ENCODE results near the gene SLC25A27.
A peak's percentile ranks its signal among the peaks of the same experiment; 100 is the strongest.

SLC25A27 gene

GRCh38 chr6:46652603-46653438, at the start of gene SLC25A27, which contains the start of gene CYP39A1:
Gene SLC25A27, plus strand, starts transcription at chr6:46652975. Its CDS starts 218 bp downstream, at chr6:46653193.
Gene CYP39A1, minus strand, starts transcription at chr6:46652818. Its CDS starts 236 bp downstream, at chr6:46652582.
- Mint-ChIP-seq H3K36me3 (no peaks in the 10 kb centered on the region), H3K27me3 (peaks cover 28% of the 10 kb centered on the region), H3K4me3 (peak within 1 kb of the TSS; percentile 68), H3K27ac (no peak within 1 kb of the TSS), H3K9me3 (no peaks in the 10 kb centered on the region), H3K4me1 (peaks cover 15% of the 10 kb centered on the region)
- peak; percentile 89 for DNase-seq
- CTCF ChIA-PET = no interaction called here

- H3K27me3 Mint-ChIP-seq = peaks cover 4% of the 10 kb centered on the region
- H3K4me3 Mint-ChIP-seq = no peak overlapping the region
- no peak overlapping the region for H3K27ac Mint-ChIP-seq
- no peaks in the 10 kb centered on the region for H3K4me1 Mint-ChIP-seq
- CTCF ChIA-PET = no interaction called here
- H3K36me3 Mint-ChIP-seq = no peaks in the 10 kb centered on the region
- no peak for DNase-seq
- H3K9me3 Mint-ChIP-seq = no peaks in the 10 kb centered on the region
These were observed 47.5 kb upstream of the SLC25A27 start for GRCh38 chr6:46605091-46605797.

GRCh38 chr6:46606338-46606737, 46.4 kb upstream of the SLC25A27 start:
- no peak overlapping the region for H3K27ac Mint-ChIP-seq
- no peaks in the 10 kb centered on the region for H3K36me3 Mint-ChIP-seq
- peaks cover 4% of the 10 kb centered on the region for H3K27me3 Mint-ChIP-seq
- CTCF ChIA-PET = no interaction called here
- H3K9me3 Mint-ChIP-seq = no peaks in the 10 kb centered on the region
- no peak for DNase-seq
- no peaks in the 10 kb centered on the region for H3K4me1 Mint-ChIP-seq
- no peak overlapping the region for H3K4me3 Mint-ChIP-seq

GRCh38 chr6:46610862-46611553, 41.8 kb upstream of the SLC25A27 start:
- DNase-seq = no peak
- CTCF ChIA-PET = no interaction called here
- H3K27me3 Mint-ChIP-seq = peaks cover 3% of the 10 kb centered on the region
- H3K27ac Mint-ChIP-seq = no peak overlapping the region
- no peaks in the 10 kb centered on the region for H3K36me3 Mint-ChIP-seq
- H3K4me3 Mint-ChIP-seq = no peak overlapping the region
- no peaks in the 10 kb centered on the region for H3K9me3 Mint-ChIP-seq
- H3K4me1 Mint-ChIP-seq = no peaks in the 10 kb centered on the region

- Mint-ChIP-seq H3K4me1 (no peaks in the 10 kb centered on the region), H3K27ac (no peak overlapping the region), H3K36me3 (no peaks in the 10 kb centered on the region), H3K9me3 (no peaks in the 10 kb centered on the region), H3K27me3 (peaks cover 7% of the 10 kb centered on the region), H3K4me3 (no peak overlapping the region)
- CTCF ChIA-PET = no interaction called here
- no peak for DNase-seq
These were observed 40.1 kb upstream of the SLC25A27 start for GRCh38 chr6:46612645-46613044.

GRCh38 chr6:46618726-46619125, 34.0 kb upstream of the SLC25A27 start:
- H3K36me3 Mint-ChIP-seq = no peaks in the 10 kb centered on the region
- no peaks in the 10 kb centered on the region for H3K4me1 Mint-ChIP-seq
- H3K9me3 Mint-ChIP-seq = no peaks in the 10 kb centered on the region
- no peak overlapping the region for H3K4me3 Mint-ChIP-seq
- H3K27me3 Mint-ChIP-seq = peaks cover 11% of the 10 kb centered on the region
- DNase-seq = no peak
- CTCF ChIA-PET = no interaction called here
- no peak overlapping the region for H3K27ac Mint-ChIP-seq

- no peak overlapping the region for H3K4me3 Mint-ChIP-seq
- H3K9me3 Mint-ChIP-seq = no peaks in the 10 kb centered on the region
- H3K27me3 Mint-ChIP-seq = peaks cover 3% of the 10 kb centered on the region
- no peaks in the 10 kb centered on the region for H3K36me3 Mint-ChIP-seq
- no peak for DNase-seq
- H3K4me1 Mint-ChIP-seq = peaks cover 5% of the 10 kb centered on the region
- CTCF ChIA-PET = no interaction called here
- H3K27ac Mint-ChIP-seq = no peak overlapping the region
These were observed 26.4 kb upstream of the SLC25A27 start for GRCh38 chr6:46626228-46626909.

GRCh38 chr6:46626976-46627375, 25.8 kb upstream of the SLC25A27 start:
- CTCF ChIA-PET = no interaction called here
- no peaks in the 10 kb centered on the region for H3K36me3 Mint-ChIP-seq
- H3K4me3 Mint-ChIP-seq = no peak overlapping the region
- peaks cover 5% of the 10 kb centered on the region for H3K4me1 Mint-ChIP-seq
- peaks cover 3% of the 10 kb centered on the region for H3K27me3 Mint-ChIP-seq
- no peak for DNase-seq
- H3K9me3 Mint-ChIP-seq = no peaks in the 10 kb centered on the region
- H3K27ac Mint-ChIP-seq = no peak overlapping the region

GRCh38 chr6:46628498-46628897, 24.3 kb upstream of the SLC25A27 start:
- peaks cover 3% of the 10 kb centered on the region for H3K27me3 Mint-ChIP-seq
- H3K9me3 Mint-ChIP-seq = no peaks in the 10 kb centered on the region
- H3K4me1 Mint-ChIP-seq = peaks cover 5% of the 10 kb centered on the region
- H3K27ac Mint-ChIP-seq = no peak overlapping the region
- no peak overlapping the region for H3K4me3 Mint-ChIP-seq
- CTCF ChIA-PET = no interaction called here
- no peaks in the 10 kb centered on the region for H3K36me3 Mint-ChIP-seq
- no peak for DNase-seq

- no peak overlapping the region for H3K27ac Mint-ChIP-seq
- CTCF ChIA-PET = no interaction called here
- H3K4me1 Mint-ChIP-seq = peaks cover 5% of the 10 kb centered on the region
- no peak for DNase-seq
- no peaks in the 10 kb centered on the region for H3K9me3 Mint-ChIP-seq
- no peak overlapping the region for H3K4me3 Mint-ChIP-seq
- H3K27me3 Mint-ChIP-seq = peaks cover 2% of the 10 kb centered on the region
- H3K36me3 Mint-ChIP-seq = no peaks in the 10 kb centered on the region
These were observed 23.8 kb upstream of the SLC25A27 start for GRCh38 chr6:46628976-46629375.

GRCh38 chr6:46629691-46630090, 23.1 kb upstream of the SLC25A27 start:
- Mint-ChIP-seq H3K27me3 (no peaks in the 10 kb centered on the region), H3K4me3 (no peak overlapping the region), H3K36me3 (no peaks in the 10 kb centered on the region), H3K9me3 (no peaks in the 10 kb centered on the region), H3K27ac (no peak overlapping the region), H3K4me1 (peaks cover 5% of the 10 kb centered on the region)
- CTCF ChIA-PET = no interaction called here
- DNase-seq = no peak

- Mint-ChIP-seq H3K27ac (no peak overlapping the region), H3K4me3 (no peak overlapping the region), H3K36me3 (no peaks in the 10 kb centered on the region), H3K27me3 (no peaks in the 10 kb centered on the region), H3K9me3 (no peaks in the 10 kb centered on the region), H3K4me1 (no peaks in the 10 kb centered on the region)
- no peak for DNase-seq
- CTCF ChIA-PET = no interaction called here
These were observed 20.7 kb upstream of the SLC25A27 start for GRCh38 chr6:46632053-46632452.

GRCh38 chr6:46635462-46635861, 17.3 kb upstream of the SLC25A27 start:
- H3K4me3 Mint-ChIP-seq = no peak overlapping the region
- H3K4me1 Mint-ChIP-seq = no peaks in the 10 kb centered on the region
- peaks cover 3% of the 10 kb centered on the region for H3K27me3 Mint-ChIP-seq
- H3K27ac Mint-ChIP-seq = no peak overlapping the region
- H3K36me3 Mint-ChIP-seq = no peaks in the 10 kb centered on the region
- CTCF ChIA-PET = no interaction called here
- no peak for DNase-seq
- H3K9me3 Mint-ChIP-seq = no peaks in the 10 kb centered on the region

GRCh38 chr6:46637145-46637544, 15.6 kb upstream of the SLC25A27 start:
- CTCF ChIA-PET = no interaction called here
- H3K27ac Mint-ChIP-seq = no peak overlapping the region
- no peaks in the 10 kb centered on the region for H3K4me1 Mint-ChIP-seq
- no peaks in the 10 kb centered on the region for H3K36me3 Mint-ChIP-seq
- no peak overlapping the region for H3K4me3 Mint-ChIP-seq
- peaks cover 6% of the 10 kb centered on the region for H3K27me3 Mint-ChIP-seq
- no peaks in the 10 kb centered on the region for H3K9me3 Mint-ChIP-seq
- DNase-seq = no peak

Data from activated naive CD4-positive, alpha-beta T cell treated with anti-CD3 and anti-CD28 coated beads, Interleukin-2, amount 10 ng/mL, durations not matched to agents 7 days and 5 days (primary cell).